Activated CD4-positive, alpha-beta T cell treated with anti-CD3 and anti-CD28 coated beads, Interleukin-2, amount 10 ng/mL, durations not matched to agents 24 days and 14 days (primary cell): ENCODE measurements around the gene PI4K2A. TPM values are rescaled to one million over a fixed set of nuclear protein-coding genes. Genes with fewer than 3 reads are reported as not detected.
A peak's percentile ranks its signal among the peaks of the same experiment; 100 is the strongest.
"Not testable (repeated sequence)": the region's sequence is repeated elsewhere in the genome, so short reads cannot be mapped to it uniquely, and the experiment has no call there.

Source experiments
- DNase-seq: peaks from one replicate; pipeline ENCODE4 v3.0.0; 2022
- H3K27ac Mint-ChIP-seq: one replicate; pipeline ENCODE4 v1.8.0; 2022; ENCODE audit warnings: mild to moderate bottlenecking, mixed read lengths
- H3K27me3 Mint-ChIP-seq: one replicate; pipeline ENCODE4 v1.8.0; 2022; ENCODE audit warnings: mixed read lengths
- H3K36me3 Mint-ChIP-seq: one replicate; pipeline ENCODE4 v1.8.0; 2022; ENCODE audit warnings: low read depth, mild to moderate bottlenecking, mixed read lengths
- H3K4me1 Mint-ChIP-seq: one replicate; pipeline ENCODE4 v1.8.0; 2021; ENCODE audit warnings: mixed read lengths
- H3K4me3 Mint-ChIP-seq: one replicate; pipeline ENCODE4 v1.8.0; 2022; ENCODE audit warnings: mild to moderate bottlenecking, moderate library complexity, mixed read lengths
- H3K9me3 Mint-ChIP-seq: one replicate; pipeline ENCODE4 v1.8.0; 2021; ENCODE audit warnings: mixed read lengths
- intact Hi-C: fragments of 100-400 bp; cut with micrococcal nuclease; formaldehyde crosslinking; loops from one replicate; pipeline ENCODE4 v1.15.1; 2023
- total RNA-seq: library from RNA; stranded (reverse); gene quantifications from 2 replicates; pipeline ENCODE4 v1.2.3, GENCODE V29; 2022

The PI4K2A gene
- total RNA-seq, 1 donor from 2014 or later = 17.8 TPM

DNA sequence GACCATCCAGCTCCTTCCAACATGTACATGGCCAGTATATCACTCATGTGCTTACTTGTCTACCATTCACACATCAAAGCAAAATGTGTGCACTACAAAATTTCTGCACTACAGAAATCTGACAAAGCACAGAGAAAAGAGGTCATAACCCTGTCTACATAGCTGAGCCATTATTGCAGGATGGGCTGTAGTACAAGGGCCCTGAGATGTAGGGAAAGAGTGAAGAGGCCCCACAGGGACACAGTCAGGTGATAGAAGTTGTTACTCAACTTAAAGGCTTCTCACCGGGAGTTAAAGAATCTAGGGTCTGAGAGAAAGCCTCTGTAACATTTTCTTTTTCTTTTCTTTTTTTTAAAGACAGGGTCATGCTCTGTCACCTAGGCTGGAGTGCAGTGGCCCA, 29.1 kb downstream of the PI4K2A start:
- no peak for DNase-seq
- Mint-ChIP-seq H3K9me3 (no peaks in the 10 kb centered on the region), H3K27ac (no peak overlapping the region), H3K4me3 (no peak overlapping the region), H3K4me1 (peaks cover 4% of the 10 kb centered on the region), H3K27me3 (no peaks in the 10 kb centered on the region), H3K36me3 (peaks cover 23% of the 10 kb centered on the region)
- intact Hi-C loops = no loop called here

- Mint-ChIP-seq H3K27me3 (no peaks in the 10 kb centered on the region), H3K9me3 (no peaks in the 10 kb centered on the region), H3K4me3 (no peak overlapping the region), H3K27ac (peak overlapping the region; percentile 42), H3K36me3 (peaks cover 16% of the 10 kb centered on the region), H3K4me1 (peaks cover 8% of the 10 kb centered on the region)
- intact Hi-C loops = no loop called here
- DNase-seq = no peak
These were observed 33.5 kb downstream of the PI4K2A start for GRCh38 chr10:97673736-97674525.

DNA sequence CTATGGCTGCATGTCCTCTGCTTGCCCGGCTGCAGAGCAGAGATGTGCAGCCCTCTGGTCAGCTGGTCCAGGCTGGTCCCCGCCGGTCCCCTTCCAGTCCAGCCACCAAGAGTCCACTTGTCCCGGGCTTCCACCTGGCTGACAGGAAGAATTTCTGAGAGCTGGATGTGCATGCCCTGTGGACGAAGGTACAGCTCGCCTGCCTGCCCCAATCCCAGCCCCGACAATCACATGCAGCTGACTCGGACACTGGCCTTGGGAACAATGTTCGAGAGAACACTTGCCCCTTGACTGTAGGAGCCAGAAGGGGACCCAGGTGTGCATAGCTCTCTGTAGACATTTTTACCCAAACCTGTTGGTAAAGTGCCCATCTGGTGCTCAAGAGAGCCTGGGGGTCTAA, 34.8 kb downstream of the PI4K2A start:
- intact Hi-C loops = no loop called here
- no peaks in the 10 kb centered on the region for H3K27me3 Mint-ChIP-seq

DNA sequence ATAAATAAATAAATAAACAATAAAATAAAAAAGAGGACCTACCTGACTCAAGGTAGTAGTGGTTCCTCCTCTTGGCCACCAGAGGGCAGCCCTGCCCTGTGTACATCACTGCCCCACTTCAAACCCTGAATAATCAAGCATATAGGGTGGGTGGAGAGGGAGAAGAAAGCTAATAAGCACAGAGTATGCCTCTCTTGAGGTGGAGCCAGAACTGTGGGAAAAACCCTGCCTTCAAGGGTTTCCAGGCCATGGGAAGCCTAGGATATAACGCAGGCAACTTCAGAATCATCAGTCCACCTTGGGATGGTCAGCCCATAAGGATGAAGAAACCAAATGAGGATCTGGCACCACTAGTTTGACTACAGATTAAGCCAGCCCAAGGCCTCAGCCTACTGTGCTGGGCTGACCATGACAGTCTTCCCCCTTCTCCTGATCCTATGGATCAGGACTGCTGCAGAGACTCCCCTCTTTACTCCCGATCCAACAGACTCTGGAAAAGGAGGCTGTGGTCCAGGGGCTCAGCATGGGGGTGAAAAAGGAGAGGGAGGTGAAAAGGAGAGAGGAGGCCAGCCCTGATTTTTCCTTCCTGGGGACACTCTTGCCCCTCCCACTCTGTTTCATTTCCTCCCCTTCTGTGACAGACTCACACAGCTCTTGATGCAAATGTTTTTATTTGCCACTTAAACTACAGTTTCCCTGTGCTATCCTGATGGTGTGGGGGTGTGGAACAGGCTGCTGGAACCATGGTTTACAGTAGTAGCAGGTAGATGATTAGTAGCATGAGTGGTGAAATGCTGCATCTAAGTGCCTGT, 36.5 kb downstream of the PI4K2A start:
- H3K27me3 Mint-ChIP-seq = no peaks in the 10 kb centered on the region
- intact Hi-C loops = loop anchor here (1.0 kb wide), 3 partner anchors 9 to 54 kb away; no protein-coding TSS in a partner anchor
- H3K27ac Mint-ChIP-seq = no peak overlapping the region

More for the DNA sequence above, 34.8 kb downstream of the PI4K2A start:
- H3K4me3 Mint-ChIP-seq = no peak overlapping the region
- peaks cover 16% of the 10 kb centered on the region for H3K36me3 Mint-ChIP-seq
- no peaks in the 10 kb centered on the region for H3K9me3 Mint-ChIP-seq
- DNase-seq = no peak
- H3K27ac Mint-ChIP-seq = no peak overlapping the region
- peaks cover 8% of the 10 kb centered on the region for H3K4me1 Mint-ChIP-seq

GRCh38 chr10:97679594-97679993, 39.1 kb downstream of the PI4K2A start:
- Mint-ChIP-seq H3K4me3 (no peak overlapping the region), H3K27me3 (no peaks in the 10 kb centered on the region), H3K36me3 (peaks cover 7% of the 10 kb centered on the region), H3K27ac (no peak overlapping the region), H3K9me3 (no peaks in the 10 kb centered on the region), H3K4me1 (peaks cover 4% of the 10 kb centered on the region)
- intact Hi-C loops = no loop called here
- no peak for DNase-seq

More for the DNA sequence above, 36.5 kb downstream of the PI4K2A start:
- Mint-ChIP-seq H3K36me3 (peaks cover 14% of the 10 kb centered on the region), H3K4me1 (peaks cover 8% of the 10 kb centered on the region), H3K9me3 (no peaks in the 10 kb centered on the region), H3K4me3 (no peak overlapping the region)
- peak; percentile 79 for DNase-seq

DNA sequence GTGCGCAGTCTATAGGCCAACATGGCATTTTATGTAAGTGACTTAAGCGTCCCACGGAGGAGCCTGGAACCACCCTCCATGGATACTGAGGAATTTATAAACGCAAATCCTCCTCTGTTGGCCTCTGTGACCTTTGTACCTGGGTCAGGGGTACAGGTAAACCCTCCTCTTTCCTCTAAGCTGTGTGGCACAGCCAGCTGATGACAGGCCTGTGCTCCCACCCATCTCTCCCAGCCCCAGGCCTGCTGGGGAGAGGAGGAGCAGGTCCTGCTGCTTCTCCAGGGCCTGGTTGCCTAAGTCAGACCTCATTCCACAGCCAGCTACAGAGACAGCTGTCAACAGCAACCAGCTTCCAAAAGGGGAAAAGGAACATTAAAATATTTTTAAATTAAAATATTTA, 41.6 kb downstream of the PI4K2A start:
- H3K4me3 Mint-ChIP-seq = no peak overlapping the region
- no peak for DNase-seq
- H3K27me3 Mint-ChIP-seq = no peaks in the 10 kb centered on the region
- intact Hi-C loops = no loop called here
- peaks cover 7% of the 10 kb centered on the region for H3K4me1 Mint-ChIP-seq
- H3K9me3 Mint-ChIP-seq = no peaks in the 10 kb centered on the region
- no peaks in the 10 kb centered on the region for H3K36me3 Mint-ChIP-seq
- no peak overlapping the region for H3K27ac Mint-ChIP-seq

- Mint-ChIP-seq H3K9me3 (no peaks in the 10 kb centered on the region), H3K27me3 (peaks cover 2% of the 10 kb centered on the region), H3K36me3 (no peaks in the 10 kb centered on the region), H3K4me1 (peaks cover 14% of the 10 kb centered on the region), H3K27ac (no peak overlapping the region), H3K4me3 (no peak overlapping the region)
- intact Hi-C loops = no loop called here
- no peak for DNase-seq
These were observed 43.3 kb downstream of the PI4K2A start for GRCh38 chr10:97683556-97684367.

DNA sequence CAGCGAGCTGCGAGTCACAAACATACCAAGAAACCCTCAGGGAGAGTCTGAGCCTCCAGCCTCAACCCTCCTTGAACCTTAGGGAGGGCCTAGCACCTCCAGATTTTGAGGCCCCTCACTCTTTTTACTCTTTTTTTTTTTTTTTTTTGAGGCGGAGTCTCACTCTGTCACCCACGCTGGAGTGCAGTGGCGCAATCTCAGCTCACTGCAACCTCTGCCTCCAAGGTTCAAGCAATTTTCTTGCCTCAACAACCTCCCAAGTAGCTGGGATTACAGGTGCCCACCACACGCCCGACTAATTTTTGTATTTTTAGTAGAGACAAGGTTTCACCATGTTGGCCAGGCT, 43.9 kb downstream of the PI4K2A start:
- H3K36me3 Mint-ChIP-seq, intact Hi-C loops, DNase-seq, H3K27ac Mint-ChIP-seq, H3K27me3 Mint-ChIP-seq, H3K9me3 Mint-ChIP-seq, H3K4me3 Mint-ChIP-seq: not testable (repeated sequence)
- peaks cover 14% of the 10 kb centered on the region for H3K4me1 Mint-ChIP-seq

DNA sequence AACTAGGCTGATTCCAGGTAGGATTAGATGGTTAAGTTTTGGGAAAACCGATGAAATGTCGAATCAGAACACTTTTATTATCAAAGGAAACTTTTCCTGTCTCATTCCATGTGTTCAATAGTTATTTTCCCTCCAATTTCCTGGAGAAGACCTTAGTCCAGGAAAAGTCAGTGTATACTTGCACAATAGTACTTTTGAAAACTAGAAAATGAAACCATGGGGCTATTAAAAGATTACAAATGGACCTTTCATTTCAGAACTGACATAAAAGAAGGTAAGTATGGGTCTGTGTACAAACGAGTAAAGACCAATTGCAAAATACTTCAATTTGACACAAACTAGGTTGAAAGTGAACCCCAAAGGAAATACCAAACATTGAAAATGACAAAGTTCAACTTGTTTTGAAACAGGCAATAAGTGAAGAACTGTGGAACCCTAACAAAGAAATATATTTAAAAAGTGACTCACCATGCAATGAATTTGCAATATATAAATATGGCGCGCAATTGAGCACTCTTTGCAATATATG, 44.5 kb downstream of the PI4K2A start:
- Mint-ChIP-seq H3K36me3 (no peaks in the 10 kb centered on the region), H3K4me3 (no peak overlapping the region), H3K4me1 (peaks cover 14% of the 10 kb centered on the region), H3K27me3 (peaks cover 2% of the 10 kb centered on the region), H3K27ac (no peak overlapping the region), H3K9me3 (no peaks in the 10 kb centered on the region)
- no peak for DNase-seq
- intact Hi-C loops = no loop called here

DNA sequence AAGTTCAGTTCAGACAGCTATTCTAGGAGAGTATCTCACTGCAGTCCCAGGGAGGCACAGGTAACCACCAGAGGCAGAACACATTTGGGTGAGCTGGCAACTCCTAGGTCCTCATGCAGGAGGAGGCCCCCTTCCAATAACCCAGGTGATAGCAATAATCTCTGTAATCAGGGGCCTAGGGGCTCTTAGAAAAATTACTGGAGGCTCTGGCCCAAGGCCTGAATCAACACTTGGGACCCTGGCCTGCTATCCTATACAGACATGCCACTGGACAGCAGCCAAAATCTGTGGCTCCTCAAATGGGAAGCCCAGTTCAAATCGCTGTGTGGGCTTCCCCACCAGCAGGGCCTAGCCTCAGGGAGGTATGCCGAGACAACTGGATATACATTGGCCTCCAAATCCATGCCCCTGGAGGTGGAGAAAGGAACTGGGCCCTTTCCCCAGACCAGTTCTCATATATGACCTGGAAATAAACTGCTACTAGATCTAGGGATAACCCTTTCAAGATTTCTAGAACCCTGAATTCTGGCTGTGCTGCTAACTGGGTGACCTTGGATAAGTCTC, 45.0 kb downstream of the PI4K2A start:
- Mint-ChIP-seq H3K4me1 (peaks cover 14% of the 10 kb centered on the region), H3K27ac (no peak overlapping the region), H3K36me3 (no peaks in the 10 kb centered on the region), H3K4me3 (no peak overlapping the region), H3K9me3 (no peaks in the 10 kb centered on the region), H3K27me3 (peaks cover 2% of the 10 kb centered on the region)
- intact Hi-C loops = no loop called here
- no peak for DNase-seq

GRCh38 chr10:97686301-97686961, 46.0 kb downstream of the PI4K2A start:
- Mint-ChIP-seq H3K4me1 (peaks cover 14% of the 10 kb centered on the region), H3K36me3 (no peaks in the 10 kb centered on the region), H3K9me3 (no peaks in the 10 kb centered on the region), H3K4me3 (peak overlapping the region; percentile 82), H3K27ac (peak overlapping the region; percentile 72), H3K27me3 (peaks cover 4% of the 10 kb centered on the region)
- peak; percentile 69 for DNase-seq
- intact Hi-C loops = loop anchor here (1.0 to 2.0 kb wide), 2 partner anchors 9 to 46 kb away; partner anchors contain the start of gene PI4K2A

DNA sequence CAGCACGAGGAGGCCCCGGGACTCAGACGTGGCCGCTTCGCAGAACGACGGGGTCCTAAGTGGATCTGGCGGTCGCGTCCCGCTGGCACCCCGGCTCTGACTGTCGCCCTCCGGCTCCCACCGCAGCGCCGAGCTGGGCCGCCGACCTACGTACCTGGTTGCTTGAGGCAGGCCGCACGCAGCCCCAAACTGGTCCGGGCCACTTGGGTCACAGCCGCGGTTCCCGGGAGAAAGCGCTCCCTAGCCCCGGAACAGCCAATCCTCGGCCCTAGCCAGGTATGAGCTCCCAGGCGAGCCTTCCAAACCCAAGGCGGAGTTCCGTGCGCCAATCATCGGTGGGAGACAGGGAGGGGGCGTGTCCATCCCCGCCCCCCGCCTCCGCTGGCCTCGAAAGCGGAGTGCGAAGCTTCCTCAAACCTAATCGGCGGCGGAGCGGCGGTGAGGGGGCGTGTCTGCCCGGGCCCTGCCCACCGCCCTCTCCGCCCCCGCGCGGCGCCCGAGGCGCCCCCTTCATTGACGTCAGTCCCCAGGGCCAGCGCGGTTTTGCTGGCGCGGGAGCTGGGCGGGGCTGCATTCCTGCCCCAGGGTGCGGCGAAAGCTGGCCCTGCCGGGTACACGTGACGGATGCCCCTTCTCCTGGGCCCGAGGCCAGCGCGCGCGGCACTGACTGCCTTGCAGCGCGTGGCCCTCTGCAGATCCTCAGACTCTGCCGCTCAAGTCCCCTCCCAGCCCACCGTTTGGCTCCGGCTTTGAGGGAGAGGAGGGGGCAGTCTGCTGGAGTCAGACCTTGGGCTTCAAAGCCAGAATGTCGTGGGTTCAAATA, 46.7 kb downstream of the PI4K2A start, which contains the start of gene AVPI1:
Gene AVPI1, minus strand, starts transcription at position 280 of the 823 bp plus-strand sequence. CDS start 7,336 bp downstream, outside the sequence.
- H3K27me3 Mint-ChIP-seq = peaks cover 4% of the 10 kb centered on the region

More for the DNA sequence above, 46.7 kb downstream of the PI4K2A start, which contains the start of gene AVPI1:
- peaks cover 14% of the 10 kb centered on the region for H3K4me1 Mint-ChIP-seq
- H3K9me3 Mint-ChIP-seq = no peaks in the 10 kb centered on the region
- intact Hi-C loops = loop anchor here (1.0 to 2.0 kb wide), 5 partner anchors 10 to 189 kb away; partner anchors contain the start of genes MMS19, PI4K2A, UBTD1 and ZFYVE27
- peak within 1 kb of the TSS; percentile 72 for H3K27ac Mint-ChIP-seq
- no peaks in the 10 kb centered on the region for H3K36me3 Mint-ChIP-seq
- DNase-seq = peak; percentile 98
- peak within 1 kb of the TSS; percentile 82 for H3K4me3 Mint-ChIP-seq
